Smooth muscle cell of the brain vasculature (primary cell): ENCODE results near the gene NTM.

Source experiments
- DNase-seq: peaks from one replicate; pipeline ENCODE4 v3.0.0-alpha.2; 2012; ENCODE audit warnings: low read depth, low spot score

The NTM gene

DNA sequence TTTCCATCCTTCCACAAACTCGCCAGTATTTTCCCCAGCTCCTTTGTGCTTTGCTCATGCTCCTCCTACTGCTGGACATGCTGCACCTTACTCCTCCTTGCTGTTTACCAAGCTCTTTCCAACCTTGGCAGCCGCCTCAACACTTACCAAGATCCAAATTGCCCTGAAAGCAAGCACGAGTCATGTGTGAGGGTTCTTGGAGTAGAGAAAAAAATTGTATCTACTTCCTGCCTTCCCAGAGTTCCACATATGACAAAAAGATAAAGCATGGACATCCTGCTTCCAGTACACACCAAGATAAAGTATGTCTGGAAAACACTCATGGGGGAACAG is 767.5 kb downstream of the NTM start:
- no peak for DNase-seq

DNA sequence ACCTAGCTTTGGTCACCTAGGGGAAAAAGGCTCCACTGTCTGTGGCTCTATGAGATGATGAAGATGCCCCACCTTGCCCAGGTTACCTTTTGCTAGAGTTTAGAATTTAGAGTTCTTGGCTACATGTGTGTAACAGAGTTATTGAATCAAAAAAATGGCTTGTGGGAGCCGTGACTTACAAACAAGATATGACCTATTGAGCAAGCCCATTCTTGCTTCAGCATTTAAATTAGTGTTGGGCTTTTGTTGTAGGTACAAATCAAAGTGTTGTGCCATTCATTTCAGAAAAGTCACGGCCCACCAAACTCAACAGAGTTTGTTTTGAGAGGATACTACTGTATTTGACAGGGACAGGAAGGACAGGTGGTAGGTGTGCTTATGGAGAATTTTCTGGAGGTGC is 768.8 kb downstream of the NTM start:
- DNase-seq, result no peak

DNA sequence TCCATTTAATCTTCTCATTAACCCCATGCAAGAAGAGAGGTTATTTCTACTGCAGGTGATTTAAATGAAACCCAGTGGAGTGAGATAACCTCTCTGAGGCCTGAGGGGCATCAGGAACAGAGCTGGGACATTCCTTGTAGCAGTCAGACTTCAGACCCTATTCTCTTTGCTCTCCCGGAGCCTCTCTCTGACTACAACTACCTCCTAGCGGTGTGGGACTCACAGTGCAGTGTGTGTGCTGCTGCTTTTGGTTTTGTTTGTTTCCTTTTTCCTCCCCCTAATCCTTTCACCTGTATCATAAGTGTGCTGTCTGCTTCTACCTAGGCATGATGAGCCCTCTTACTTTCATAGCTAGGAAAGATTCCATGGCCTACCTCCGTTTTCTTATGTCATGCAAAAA is 769.6 kb downstream of the NTM start:
- no peak for DNase-seq

DNA sequence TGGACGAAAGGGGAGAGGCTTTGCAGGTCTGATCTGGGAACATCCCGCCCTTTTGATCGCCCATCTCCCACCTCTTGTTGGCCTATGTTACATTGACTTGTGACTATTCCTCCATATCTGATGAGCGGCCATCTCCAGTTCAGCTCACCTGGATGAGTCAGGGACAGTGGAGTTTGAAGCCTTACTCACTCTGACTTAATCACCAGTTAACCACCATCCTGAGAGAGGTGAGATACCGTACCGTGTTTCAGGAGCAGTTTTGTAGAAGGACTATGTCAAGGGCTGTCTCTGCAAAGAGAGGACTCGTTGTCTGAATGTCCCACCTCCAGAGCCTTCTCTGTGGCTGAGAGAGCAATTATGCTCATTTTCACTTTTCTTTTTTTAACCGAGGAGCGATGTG is 771.7 kb downstream of the NTM start:
- no peak for DNase-seq

DNA sequence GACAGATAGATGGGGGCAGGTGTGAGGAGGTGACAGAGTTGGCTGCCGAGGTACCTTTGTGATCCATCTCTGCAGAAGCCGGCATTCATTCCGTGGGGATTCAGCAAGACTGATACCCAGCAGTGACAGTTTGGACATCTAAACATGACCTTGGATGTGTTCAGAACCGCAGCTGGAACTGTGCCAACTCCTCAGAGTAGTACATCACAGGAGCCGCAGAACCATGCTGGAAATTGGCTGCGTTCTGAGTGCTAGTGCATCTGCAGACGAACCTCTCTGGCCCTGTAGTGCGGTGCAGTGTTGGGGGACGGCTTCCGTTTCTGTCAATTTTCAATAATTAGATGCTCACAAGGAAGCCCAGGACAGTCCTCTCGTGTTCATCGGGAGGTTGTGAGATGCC is 772.1 kb downstream of the NTM start:
- DNase-seq, result no peak

DNA sequence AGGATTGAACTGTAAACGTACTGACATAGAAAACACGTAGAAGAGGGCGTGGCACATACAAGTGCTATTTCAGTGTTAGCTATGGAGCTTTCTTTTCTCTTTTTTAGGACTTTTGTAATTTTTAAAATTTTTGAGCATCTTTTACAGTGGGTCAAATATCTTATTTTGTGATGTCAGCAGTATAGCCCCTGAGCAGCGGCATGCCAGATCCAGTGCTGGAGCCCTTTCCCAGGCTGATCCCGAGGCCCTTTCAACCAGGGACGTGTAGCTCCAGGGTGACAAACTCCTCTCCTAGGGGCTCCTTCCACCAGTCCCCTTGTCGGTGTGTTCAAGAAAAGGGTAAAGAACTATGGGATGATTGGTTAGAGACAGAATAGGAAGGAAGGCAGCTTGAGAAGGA is 777.0 kb downstream of the NTM start:
- DNase-seq, result no peak

DNA sequence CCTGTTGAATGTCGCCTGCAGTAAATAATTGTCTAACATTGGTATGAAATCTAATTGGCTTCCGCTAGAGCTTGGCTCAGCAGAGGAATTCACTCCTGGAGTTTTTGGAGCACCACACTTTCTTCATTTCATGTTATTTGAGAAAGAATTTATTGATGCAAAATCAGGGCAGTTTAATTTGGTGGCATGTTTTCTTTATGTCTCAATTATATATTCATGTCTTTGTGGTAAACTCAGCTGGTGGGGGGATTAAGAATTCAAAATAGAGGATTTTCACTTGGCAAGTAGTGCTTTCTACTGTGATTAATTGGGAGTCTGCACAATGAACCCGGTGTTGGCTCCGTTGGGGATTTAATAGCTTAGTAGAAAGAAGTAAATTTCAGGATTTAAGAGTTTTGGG is 784.4 kb downstream of the NTM start:
- no peak for DNase-seq

DNA sequence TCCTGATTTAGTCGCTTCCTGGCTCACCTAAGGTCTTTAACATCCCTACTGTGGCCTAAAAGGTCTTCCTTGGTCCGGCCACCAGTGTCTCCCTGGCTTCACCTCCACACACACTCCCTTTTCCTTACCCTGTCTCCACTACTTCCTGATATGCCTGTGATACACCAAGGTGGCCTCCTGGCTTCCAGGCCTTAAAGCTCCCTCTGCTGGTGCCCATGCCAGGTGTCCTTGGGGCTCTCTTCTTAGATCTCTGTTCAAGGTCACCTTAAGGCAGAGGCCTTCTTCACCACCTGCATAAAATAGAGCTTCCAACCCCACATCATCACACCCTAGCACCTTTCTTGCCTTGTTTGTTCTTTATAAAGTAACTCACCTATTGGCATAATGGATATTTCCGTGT is 787.7 kb downstream of the NTM start:
- no peak for DNase-seq

DNA sequence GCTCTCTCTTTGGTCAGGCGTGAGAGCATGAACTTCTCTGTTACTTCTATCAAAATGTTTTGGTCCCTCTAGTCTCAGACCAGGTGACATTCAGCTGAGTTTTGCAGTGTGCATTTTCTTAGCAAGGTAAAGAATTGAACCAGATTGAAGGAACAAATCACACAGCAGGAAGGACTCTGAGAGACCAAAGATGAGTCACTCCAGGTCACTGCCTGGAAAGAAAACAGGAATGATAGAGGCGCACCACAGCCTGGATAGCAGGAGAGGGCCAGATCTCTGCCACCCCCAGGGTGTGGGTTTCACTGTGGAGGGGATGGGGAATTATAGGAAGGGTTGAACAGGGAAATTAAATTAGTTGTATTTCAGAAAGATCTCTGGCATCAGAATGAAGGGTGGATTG is 788.3 kb downstream of the NTM start:
- DNase-seq, result no peak

DNA sequence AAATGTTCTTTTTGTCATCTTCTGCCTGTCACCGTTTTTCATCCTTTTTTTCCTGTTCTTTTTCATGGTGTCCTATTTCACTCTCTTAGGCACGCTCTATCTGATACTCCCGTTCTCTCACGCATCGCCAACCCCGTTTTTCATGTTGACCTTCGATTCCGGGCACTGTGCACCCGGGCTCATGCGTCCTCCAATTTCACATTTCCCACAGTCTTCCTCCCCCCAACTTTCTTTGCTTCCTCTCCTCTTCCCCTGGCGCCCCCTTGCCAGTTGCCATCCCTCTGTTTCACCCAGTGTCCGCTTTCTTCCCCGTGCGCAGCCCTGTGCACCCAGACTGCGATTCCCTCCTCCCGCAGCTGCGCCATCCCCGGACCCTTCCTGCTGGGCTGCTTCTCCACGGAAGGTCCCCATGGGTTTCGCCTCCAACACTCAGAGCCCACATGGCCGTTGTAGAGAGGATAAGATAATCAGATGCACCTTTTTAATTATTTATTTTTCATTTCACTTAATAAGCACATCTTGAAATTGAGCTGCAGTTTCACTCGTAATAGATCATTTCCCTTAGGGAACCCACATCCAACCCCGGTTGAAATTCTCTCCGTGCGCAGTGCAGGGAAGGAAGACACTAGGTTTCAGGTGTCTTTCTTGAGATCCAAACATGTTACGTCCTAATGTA is 791.1 kb downstream of the NTM start:
- DNase-seq, result no peak

DNA sequence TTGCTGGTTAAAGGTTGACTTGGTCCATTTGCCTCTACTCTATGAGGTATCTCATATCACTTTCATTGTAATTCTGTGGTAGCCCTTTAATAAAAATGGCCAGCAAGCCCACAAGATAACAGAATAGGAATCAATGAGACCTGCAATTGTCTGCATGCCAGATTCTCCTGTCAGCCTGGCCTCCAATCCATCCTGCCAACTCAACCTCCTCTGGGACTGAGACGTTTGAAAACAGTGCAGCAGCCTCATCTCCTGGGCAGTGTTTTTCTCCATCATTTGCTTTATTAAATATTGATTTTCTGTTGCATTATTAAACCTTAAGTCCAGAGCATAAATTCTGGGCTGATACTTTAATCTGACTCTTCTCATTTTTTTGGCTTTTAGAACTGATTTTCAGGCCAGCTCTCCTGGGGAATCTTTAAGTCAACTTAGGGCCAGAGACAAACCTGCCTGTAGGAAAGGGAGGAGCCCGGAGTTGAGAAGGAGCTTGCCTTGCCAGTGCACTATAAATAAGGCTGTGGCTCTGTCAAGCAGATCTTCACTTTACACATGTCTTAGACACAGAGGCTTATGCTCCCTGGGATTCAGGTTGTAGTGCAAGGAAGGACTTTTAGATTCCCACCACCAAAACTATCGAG is 798.0 kb downstream of the NTM start:
- DNase-seq, result no peak

DNA sequence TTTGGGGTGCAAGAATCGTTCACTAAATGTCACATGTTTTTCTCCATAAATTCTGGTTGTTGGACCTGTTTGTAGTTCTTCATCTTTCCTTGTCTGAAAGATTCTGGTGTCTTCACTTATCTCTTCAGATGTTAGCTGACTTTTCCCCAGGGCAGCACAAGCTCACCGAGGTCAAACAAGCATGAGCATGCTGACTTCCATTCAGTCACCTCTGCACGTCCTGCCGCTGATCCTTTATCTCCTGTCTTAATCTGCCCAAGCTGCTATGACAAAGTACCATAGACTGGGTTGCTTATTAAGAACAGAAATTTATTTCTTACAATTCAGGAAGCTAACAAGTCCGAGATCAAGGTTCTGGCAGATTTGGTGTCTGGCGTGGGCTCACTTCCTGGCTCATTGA is 800.6 kb downstream of the NTM start:
- DNase-seq, result no peak

DNA sequence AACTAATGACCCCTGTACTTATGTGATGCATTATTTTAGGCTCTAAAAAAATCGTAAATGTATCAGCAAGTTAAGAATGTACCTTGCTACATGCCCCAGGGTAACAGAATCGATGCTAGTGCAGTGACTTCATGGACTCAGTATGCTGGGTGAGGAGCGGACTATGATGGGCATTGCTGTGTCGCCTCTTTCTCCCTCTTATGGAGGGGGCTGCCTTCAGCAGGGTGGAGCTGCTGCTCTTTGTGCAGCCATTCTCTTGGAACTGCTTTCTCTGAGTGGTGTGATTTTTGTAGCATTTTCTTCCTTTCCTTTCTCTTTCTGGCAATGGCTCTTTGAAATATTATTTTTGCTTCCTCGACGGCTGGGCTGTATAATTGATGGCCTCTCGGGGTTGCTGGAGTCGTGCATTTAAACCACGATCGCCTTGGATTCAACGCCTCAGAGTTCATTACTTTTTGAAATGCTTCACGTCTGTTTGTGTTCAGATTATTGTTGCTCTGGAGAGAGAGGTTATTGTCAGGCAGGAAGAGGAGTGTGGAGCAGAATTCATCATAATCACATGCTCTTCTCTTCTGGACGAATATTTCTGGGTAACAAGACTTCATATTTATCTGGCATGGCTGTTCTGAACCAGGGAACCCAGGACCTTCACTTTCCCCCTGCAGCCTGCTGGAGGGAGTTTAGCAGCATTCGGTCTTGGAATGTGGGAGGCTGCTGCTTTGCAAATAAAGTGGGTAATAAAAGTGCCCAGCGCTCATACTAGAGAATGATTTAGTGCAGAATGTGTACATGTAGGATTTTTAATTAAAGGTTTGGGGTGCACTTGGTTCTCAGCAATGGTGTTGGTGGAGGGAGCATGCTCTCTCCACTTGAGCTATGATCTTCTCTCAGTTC is 804.2 kb downstream of the NTM start:
- no peak for DNase-seq

DNA sequence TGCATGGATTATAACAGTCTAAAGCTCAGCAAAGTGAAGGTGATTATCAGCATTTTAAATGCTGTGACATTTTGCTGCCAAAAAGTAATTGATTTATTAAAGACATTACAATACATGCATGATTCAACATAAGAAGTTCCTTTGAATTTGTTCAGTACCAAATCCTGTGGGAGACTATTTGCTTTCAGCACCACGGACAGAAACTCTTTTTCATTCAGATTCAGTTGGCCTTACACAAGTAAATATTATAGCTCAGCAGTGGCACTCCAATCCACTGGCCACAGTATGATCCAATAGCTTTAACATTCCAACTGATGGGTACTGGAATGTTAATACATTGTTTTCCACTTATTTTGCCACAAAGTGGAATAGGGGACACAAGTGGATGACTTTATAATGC is 806.7 kb downstream of the NTM start:
- DNase-seq, result peak; percentile 55

DNA sequence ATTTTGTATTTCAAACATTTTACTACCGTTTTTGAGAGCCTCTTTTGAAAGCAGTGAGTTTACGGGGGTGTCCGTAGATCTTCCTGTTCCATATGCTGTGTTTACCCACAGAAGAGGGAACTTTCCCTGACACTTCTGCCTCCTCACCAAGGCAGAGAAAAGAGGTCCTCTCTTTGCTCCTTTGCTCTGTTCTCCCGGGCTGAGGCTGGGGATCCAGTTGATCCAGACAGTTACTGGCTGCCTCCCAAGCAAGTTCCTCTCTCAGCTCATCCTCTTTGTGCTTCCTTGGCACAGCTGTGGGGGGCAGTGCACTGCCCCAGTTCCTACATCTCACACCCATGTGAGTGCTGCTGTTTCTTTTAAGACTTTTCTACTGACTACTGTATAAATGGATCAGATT is 813.7 kb downstream of the NTM start:
- no peak for DNase-seq

DNA sequence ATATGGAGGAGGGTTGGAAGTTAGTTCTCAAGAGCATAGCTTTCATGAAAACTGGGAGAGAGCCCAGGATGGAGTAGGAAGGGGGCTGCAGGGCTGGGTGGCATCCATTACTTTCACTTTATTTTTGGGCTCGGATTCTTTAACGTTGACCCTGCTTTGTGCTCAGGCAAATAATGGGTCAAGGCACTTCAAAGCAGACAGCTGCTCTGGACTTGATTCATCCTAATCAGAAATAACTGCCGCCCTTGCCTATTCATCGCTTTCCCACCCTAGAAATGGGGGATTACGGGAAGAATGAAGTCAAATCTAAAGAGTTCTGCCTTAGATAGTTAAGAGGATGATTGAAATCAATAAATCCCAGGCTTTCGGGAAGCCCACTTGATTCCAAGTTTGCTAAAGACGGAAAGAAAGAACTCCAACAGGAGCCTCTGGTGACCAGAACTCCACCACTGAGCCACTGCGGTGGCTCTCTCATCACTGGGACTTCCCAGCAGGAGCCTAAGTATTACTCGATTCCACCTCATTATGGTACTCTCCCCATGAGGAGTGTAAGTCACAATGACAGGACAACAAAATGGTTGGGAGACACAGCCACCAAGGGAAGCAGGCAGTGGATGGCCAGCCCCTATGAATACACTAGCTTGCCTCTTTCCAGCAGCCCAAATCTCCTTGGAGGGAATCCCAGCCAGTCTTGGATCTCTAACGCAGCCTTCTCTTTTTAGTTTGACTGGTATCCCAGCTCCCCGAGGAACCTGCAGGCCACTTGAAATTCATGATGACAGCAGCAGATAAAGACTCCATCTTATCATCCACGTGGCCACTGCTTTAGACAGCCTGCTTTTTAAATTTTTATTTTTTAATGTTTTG is 815.5 kb downstream of the NTM start:
- DNase-seq, result no peak

DNA sequence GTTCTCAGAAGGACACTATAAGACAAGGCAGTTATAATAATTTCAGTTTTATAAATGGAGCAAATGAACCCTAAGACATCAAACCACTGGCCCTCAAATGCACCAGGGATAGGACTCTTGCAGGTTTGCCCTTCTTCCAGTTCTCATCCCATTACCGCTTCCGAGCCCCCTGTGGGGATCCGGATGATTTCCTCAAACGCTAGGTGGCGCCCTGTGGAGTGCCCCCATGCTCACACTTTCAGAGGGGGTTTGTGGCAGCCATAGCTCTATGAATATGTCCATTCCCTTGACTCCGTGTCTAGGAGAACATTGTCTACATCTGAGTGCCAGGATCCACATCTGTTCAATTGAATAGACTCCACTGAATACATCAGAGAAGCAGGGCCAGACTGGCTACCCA is 816.3 kb downstream of the NTM start:
- no peak for DNase-seq

DNA sequence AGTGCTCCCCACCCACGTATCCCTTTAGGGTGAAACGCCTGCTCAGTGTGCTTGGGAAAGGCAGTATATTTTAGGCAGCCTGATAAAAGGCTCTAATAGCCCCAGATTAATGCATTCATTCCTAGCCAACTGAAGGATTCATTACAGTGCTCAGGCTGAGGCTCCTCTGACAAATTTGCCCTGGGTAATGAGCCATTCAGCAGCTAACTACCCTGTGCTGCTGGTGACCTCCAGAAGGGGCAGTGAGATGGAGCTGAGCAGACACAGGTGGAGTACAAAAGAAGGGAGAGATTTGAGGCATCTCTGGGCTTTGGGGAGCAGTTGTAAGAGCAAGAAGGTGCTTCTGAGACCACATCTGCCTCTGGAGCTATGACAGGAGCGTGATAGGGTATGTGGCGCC is 817.0 kb downstream of the NTM start:
- no peak for DNase-seq

DNA sequence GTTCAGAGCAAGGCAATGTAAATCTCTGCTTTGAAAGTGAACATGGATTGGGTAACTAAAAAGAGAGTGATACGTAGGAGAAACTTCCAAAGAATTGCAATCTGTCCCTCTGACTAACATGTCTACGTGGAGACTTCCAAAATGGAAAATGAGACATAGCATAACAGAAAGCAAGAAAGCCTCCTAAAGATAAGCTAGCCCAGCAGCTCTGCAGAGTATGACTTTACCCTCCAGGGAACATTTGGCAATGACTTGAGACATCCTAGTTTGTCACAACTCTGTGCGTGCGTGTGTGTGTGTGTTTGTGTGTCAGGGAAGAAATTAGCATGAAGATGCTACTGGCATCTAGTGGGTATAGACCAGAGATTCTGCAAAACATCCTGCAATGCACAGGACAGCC is 817.4 kb downstream of the NTM start:
- DNase-seq, result no peak

DNA sequence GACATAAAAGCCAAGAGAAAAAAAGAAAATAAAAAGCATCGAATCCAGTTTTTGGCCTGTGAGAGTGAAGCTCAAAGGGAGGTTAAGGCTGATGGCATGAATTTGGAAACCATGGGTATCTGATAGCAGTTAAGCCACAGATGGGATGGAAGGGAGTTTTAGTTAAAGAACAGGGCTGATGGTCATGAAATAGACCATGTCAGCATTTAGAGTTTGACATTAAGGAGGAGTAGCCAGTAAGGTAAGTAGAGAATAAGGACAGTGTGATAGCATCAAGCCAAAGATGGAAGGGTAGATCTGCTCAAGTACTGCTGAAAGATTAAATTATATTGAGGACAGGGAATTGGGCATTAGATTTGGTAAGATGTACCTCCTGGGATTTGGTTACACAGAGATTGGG is 826.5 kb downstream of the NTM start:
- no peak for DNase-seq

DNA sequence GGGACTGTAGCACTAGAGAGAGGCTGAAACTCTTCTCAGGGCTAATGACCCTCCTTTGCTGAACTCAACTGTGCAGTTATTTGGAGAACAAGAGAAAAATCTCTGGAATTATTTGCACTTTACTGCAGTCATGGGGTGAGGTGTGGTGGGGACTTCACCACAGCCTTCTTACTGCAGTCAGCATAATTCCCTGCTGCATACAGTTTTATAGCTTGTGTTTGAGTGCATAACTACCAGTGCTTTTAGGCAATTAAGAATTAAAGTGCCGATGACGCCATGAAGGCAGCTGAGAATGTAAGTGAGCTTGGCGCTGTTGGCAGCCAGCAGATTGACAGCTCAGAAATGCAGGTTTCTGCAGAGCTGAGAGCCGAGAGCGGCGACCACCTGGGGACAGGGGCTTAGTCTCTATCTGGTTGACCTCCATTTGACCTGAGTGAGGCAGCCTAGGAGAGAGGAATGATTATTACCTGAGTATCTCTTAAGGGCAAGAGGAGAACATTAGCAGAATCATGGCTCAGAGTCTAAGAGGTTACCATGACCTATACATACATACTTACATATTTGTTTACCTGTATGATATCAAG is 830.0 kb downstream of the NTM start:
- DNase-seq, result no peak

DNA sequence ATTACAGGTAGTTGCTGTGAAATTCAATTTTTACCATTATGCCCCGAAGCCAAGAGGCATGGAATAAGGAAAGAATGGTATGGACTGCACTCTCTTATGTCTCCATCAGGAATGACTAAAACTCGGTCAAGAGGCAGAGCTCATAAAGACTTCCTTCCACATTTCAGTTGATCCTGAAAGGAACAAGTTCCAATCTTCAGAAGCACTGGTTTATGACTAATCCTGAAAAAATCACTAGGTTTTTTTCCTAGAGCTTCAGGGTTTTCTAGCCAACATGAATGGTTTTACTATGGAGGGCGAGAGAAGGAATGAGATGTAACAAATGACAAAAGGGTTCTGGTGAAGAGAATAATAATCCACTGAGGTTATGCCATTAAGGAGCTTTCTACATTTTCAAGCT is 832.2 kb downstream of the NTM start:
- no peak for DNase-seq
